ENCODE results near the gene CTU2.

The CTU2 gene

DNA sequence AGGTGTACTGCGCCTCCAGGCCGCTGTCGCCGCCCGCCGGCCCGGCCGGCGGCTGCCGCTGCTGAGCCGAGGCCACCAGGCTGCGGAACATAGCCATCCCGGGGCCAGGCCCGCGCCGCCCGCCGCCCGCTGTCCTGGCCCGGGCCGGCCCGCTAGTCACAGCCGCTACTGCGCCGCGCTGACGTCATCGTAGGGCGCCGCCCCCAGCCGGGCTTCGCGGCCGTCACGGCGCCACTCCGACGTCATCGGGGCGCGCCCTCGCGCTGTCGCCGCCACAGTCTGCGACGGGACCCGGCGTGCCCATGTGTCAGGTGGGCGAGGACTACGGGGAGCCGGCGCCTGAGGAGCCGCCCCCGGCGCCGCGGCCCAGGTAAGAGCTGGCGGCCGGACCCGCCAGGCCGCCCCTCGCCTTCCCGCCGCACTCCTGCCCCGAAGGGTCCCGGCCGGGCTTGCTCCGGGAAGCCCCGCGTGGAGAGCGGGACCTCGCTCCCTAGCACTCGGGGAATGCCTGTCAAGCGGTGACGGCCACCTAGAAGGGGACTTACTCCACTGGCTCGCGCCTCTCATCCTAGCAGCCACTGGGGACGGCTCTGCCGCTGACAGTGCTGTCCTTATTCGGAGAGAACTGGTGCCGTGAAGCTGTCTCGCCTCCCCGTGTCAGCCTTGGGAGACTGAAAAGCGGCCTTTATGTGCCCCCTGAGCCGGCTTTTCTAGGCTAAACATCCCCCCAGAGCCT, at the start of gene CTU2, which contains the start of gene RNF166:
CTU2 (plus strand) TSS at position 275 of the 736 bp plus-strand sequence; CDS start at position 303, 28 bp downstream.
RNF166 (minus strand) TSS at position 180 of the 736 bp plus-strand sequence; CDS start at position 97, 83 bp downstream.
- H3K4me3 ChIP-seq (ENCODE audit: low read depth, low read length, poor library complexity, severe bottlenecking), result peak within 1 kb of the TSS; percentile 99
- H3K79me2 ChIP-seq (ENCODE audit: insufficient read depth, low read length), result no peaks in the 10 kb centered on the region
- peak within 1 kb of the TSS; percentile 79 for H3K9ac ChIP-seq (ENCODE audit: low read length)
- peaks cover 5% of the 10 kb centered on the region; the same call in 1 of the 2 replicates for H3K36me3 ChIP-seq (ENCODE audit: insufficient read depth, low read length)
- peaks cover 54% of the 10 kb centered on the region for H3K4me1 ChIP-seq (ENCODE audit: insufficient read depth, low read length, severe bottlenecking)
- peak within 1 kb of the TSS; percentile 96 for H3K4me2 ChIP-seq (ENCODE audit: low read length)
- H3K27ac ChIP-seq (ENCODE audit: low read depth, low read length, poor library complexity, severe bottlenecking), result no peak within 1 kb of the TSS
- TF ChIP-seq EZH2 (IDR thresholded peaks at IDR 0.05; ENCODE audit: borderline replicate concordance, low read length), result no peak
- no peak for TF ChIP-seq CTCF (IDR thresholded peaks at IDR 0.05; ENCODE audit: low read length)
- H3K9me2 ChIP-seq (ENCODE audit: low read depth, low read length), result no peaks in the 10 kb centered on the region
- no peaks in the 10 kb centered on the region for H3F3A ChIP-seq (ENCODE audit: insufficient read depth, low read length)
- 0 out of 2 replicates have a peak, but pooled peaks cover 5% of the 10 kb centered on the region for H3K27me3 ChIP-seq (ENCODE audit: insufficient read depth, low read length)
- no peaks in the 10 kb centered on the region for H3K9me3 ChIP-seq (ENCODE audit: low read length)
- H2AFZ ChIP-seq (ENCODE audit: low read length), result no peak within 1 kb of the TSS
- H4K20me1 ChIP-seq (ENCODE audit: insufficient read depth, low read length), result no peaks in the 10 kb centered on the region

GRCh38 chr16:88657371-88657770, 48.9 kb upstream of the CTU2 start:
- Histone ChIP-seq H3K9me3 (ENCODE audit: low read length) (no peaks in the 10 kb centered on the region), H4K20me1 (ENCODE audit: insufficient read depth, low read length) (no peaks in the 10 kb centered on the region), H2AFZ (ENCODE audit: low read length) (no peak overlapping the region), H3F3A (ENCODE audit: insufficient read depth, low read length) (no peaks in the 10 kb centered on the region), H3K9me2 (ENCODE audit: low read depth, low read length) (no peaks in the 10 kb centered on the region), H3K4me1 (ENCODE audit: insufficient read depth, low read length, severe bottlenecking) (peaks cover 31% of the 10 kb centered on the region), H3K79me2 (ENCODE audit: insufficient read depth, low read length) (peaks cover 11% of the 10 kb centered on the region), H3K27ac (ENCODE audit: low read depth, low read length, poor library complexity, severe bottlenecking) (peak overlapping the region; percentile 23), H3K9ac (ENCODE audit: low read length) (no peak overlapping the region), H3K27me3 (ENCODE audit: insufficient read depth, low read length) (no peaks in the 10 kb centered on the region), H3K4me3 (ENCODE audit: low read depth, low read length, poor library complexity, severe bottlenecking) (no peak overlapping the region), H3K4me2 (ENCODE audit: low read length) (peak overlapping the region; percentile 6; the same call in 1 of the 2 replicates), H3K36me3 (ENCODE audit: insufficient read depth, low read length) (peaks cover 43% of the 10 kb centered on the region; the same call in 1 of the 2 replicates)
- TF ChIP-seq EZH2 (IDR thresholded peaks at IDR 0.05; ENCODE audit: borderline replicate concordance, low read length) (no peak), CTCF (IDR thresholded peaks at IDR 0.05; ENCODE audit: low read length) (no peak)

DNA sequence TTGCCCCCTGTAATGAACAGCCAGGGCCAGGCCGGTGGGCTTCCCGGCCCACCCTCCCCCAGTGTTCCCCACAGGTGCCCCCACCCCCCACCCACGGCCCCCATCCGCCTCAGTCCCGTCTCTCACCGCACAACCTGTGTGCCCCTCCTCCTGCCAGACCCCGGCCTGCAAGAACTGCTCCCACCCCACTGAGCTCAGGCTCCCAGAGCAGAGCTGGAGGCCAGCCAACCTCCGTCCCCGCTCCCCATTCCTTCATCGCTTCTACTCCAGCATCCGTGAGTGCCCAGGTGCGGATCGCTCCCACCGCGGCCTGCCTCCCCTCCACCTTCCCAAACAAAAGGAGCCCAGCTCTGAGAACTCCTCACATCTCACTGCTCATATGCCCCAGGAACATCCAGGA, 47.6 kb upstream of the CTU2 start:
- H3K4me2 ChIP-seq (ENCODE audit: low read length), result no peak overlapping the region
- H3F3A ChIP-seq (ENCODE audit: insufficient read depth, low read length), result no peaks in the 10 kb centered on the region
- H2AFZ ChIP-seq (ENCODE audit: low read length), result no peak overlapping the region
- no peaks in the 10 kb centered on the region for H3K9me3 ChIP-seq (ENCODE audit: low read length)
- no peak overlapping the region for H3K9ac ChIP-seq (ENCODE audit: low read length)
- H3K9me2 ChIP-seq (ENCODE audit: low read depth, low read length), result no peaks in the 10 kb centered on the region
- H3K4me1 ChIP-seq (ENCODE audit: insufficient read depth, low read length, severe bottlenecking), result peaks cover 31% of the 10 kb centered on the region
- TF ChIP-seq CTCF (IDR thresholded peaks at IDR 0.05; ENCODE audit: low read length) (no peak), EZH2 (IDR thresholded peaks at IDR 0.05; ENCODE audit: borderline replicate concordance, low read length) (no peak)
- H3K79me2 ChIP-seq (ENCODE audit: insufficient read depth, low read length), result peaks cover 12% of the 10 kb centered on the region
- H3K36me3 ChIP-seq (ENCODE audit: insufficient read depth, low read length), result peaks cover 32% of the 10 kb centered on the region; the same call in 1 of the 2 replicates
- H4K20me1 ChIP-seq (ENCODE audit: insufficient read depth, low read length), result no peaks in the 10 kb centered on the region
- no peak overlapping the region for H3K27ac ChIP-seq (ENCODE audit: low read depth, low read length, poor library complexity, severe bottlenecking)
- no peak overlapping the region for H3K4me3 ChIP-seq (ENCODE audit: low read depth, low read length, poor library complexity, severe bottlenecking)
- H3K27me3 ChIP-seq (ENCODE audit: insufficient read depth, low read length), result no peaks in the 10 kb centered on the region
